Measurements from ENCODE around the gene ZBTB18.

DNA sequence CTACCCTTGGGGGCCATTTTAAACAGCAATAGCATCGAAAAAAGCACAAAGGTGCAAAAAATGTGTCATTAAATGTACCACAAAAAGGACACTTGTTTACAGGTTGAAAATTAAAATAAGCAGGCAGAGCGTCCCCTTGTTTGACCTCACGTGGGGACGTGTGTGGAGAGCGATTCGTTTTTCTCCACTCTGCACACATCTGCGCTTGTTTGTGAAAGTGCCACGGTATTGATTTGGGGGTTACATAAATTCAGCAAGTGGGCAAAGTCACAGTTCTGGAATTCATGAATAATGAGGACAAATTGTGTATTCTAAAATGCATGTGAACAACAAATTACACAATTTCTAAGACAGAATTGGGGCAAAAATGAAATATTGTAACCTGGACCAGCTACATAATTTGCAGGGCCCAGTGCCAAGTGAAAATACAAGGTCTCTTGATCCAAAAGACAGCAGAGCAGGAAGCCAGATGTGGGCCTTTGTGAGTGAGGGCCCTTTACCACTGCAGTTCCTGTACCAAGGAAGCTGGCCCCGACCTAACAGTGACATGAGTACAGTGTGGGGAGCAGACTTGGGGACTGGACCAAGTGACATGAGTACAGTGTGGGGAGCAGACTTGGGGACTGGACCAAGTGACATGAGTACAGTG, 43.9 kb downstream of the ZBTB18 start:
- TF ChIP-seq, protein P1, sequence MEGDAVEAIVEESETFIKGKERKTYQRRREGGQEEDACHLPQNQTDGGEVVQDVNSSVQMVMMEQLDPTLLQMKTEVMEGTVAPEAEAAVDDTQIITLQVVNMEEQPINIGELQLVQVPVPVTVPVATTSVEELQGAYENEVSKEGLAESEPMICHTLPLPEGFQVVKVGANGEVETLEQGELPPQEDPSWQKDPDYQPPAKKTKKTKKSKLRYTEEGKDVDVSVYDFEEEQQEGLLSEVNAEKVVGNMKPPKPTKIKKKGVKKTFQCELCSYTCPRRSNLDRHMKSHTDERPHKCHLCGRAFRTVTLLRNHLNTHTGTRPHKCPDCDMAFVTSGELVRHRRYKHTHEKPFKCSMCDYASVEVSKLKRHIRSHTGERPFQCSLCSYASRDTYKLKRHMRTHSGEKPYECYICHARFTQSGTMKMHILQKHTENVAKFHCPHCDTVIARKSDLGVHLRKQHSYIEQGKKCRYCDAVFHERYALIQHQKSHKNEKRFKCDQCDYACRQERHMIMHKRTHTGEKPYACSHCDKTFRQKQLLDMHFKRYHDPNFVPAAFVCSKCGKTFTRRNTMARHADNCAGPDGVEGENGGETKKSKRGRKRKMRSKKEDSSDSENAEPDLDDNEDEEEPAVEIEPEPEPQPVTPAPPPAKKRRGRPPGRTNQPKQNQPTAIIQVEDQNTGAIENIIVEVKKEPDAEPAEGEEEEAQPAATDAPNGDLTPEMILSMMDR (IDR thresholded peaks at IDR 0.05; ENCODE audit: insufficient read depth, low read length): no peak
- no peak for TF ChIP-seq POLR2AphosphoS5 (IDR thresholded peaks at IDR 0.05; ENCODE audit: low read depth)
- TF ChIP-seq, protein P2, sequence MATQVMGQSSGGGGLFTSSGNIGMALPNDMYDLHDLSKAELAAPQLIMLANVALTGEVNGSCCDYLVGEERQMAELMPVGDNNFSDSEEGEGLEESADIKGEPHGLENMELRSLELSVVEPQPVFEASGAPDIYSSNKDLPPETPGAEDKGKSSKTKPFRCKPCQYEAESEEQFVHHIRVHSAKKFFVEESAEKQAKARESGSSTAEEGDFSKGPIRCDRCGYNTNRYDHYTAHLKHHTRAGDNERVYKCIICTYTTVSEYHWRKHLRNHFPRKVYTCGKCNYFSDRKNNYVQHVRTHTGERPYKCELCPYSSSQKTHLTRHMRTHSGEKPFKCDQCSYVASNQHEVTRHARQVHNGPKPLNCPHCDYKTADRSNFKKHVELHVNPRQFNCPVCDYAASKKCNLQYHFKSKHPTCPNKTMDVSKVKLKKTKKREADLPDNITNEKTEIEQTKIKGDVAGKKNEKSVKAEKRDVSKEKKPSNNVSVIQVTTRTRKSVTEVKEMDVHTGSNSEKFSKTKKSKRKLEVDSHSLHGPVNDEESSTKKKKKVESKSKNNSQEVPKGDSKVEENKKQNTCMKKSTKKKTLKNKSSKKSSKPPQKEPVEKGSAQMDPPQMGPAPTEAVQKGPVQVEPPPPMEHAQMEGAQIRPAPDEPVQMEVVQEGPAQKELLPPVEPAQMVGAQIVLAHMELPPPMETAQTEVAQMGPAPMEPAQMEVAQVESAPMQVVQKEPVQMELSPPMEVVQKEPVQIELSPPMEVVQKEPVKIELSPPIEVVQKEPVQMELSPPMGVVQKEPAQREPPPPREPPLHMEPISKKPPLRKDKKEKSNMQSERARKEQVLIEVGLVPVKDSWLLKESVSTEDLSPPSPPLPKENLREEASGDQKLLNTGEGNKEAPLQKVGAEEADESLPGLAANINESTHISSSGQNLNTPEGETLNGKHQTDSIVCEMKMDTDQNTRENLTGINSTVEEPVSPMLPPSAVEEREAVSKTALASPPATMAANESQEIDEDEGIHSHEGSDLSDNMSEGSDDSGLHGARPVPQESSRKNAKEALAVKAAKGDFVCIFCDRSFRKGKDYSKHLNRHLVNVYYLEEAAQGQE (IDR thresholded peaks at IDR 0.05; ENCODE audit: insufficient replicate concordance, low read depth): no peak
